HG03442 (cell line): Measurements from ENCODE around the gene RXRB.

Source experiments
- ATAC-seq: cut with Tn5 transposase; IDR thresholded peaks from one replicate; pipeline ENCODE4 v1.9.1; 2021; ENCODE audit warnings: mild to moderate bottlenecking, moderate library complexity; ENCODE audit not compliant: unreplicated experiment

RXRB gene

DNA sequence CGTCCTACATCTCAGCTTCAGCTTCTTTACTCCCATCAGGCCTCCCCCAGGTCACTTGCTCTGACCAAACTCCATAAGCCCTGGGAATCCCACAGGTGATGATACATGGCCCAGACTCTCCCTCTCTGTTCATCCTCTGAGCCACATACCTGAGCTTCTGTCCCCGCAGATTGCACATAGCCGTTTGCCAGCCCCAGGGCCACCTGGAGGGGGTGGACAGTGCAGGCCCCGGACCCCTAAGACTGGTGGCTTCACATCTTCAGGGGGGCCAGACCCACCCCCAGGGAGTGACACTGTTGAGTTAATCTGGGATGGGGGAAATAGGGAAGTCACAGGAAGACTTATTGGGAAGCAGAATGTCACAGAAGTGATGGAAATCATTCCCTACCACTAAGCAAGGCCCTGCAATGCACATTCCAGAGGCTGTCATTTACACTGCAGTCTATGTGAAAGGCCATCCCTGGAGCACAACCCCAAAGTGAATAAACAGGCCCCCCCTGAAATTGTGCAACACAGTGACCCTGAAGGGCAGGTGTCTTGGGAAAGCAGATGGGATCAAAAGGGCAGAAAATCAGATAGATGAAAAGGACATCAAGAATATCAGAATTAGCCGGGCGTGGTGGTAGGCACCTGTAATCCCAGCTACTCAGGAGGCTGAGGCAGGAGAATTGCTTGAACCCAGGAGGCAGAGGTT, 2.2 kb downstream of the RXRB start:
- ATAC-seq, result no peak

DNA sequence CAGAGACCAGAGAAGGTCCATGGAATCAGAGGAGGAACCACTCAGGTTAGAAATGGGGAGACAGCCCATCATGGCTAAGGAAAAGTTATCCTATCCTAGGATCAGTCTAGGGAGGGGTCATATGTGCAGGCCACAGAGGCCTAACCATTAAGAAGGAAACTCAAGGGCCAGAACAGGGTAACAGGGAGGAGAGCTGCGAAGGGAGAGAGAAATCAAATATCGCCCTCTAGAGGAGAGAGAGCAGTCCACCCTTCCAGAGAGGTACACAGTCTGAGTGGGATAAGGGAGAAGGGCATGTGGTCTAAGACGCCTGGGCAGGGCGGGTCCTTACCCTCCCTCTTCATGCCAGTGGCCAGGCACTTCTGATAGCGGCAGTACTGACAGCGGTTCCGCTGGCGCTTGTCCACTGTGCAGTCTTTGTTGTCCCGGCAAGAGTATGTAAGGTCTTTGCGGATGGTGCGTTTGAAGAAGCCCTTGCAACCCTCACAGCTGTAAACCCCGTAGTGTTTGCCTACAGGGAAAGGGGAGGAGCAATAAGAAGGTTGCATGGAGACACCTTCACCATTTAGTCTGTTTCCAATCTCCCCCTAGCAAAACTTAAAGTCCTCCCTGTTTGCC, 2.9 kb downstream of the RXRB start:
- no peak for ATAC-seq

- ATAC-seq, result no peak
Observed at GRCh38 chr6:33195304-33196165, 4.9 kb downstream of the RXRB start.

GRCh38 chr6:33194431-33194979, 6.0 kb downstream of the RXRB start:
- ATAC-seq, result no peak

DNA sequence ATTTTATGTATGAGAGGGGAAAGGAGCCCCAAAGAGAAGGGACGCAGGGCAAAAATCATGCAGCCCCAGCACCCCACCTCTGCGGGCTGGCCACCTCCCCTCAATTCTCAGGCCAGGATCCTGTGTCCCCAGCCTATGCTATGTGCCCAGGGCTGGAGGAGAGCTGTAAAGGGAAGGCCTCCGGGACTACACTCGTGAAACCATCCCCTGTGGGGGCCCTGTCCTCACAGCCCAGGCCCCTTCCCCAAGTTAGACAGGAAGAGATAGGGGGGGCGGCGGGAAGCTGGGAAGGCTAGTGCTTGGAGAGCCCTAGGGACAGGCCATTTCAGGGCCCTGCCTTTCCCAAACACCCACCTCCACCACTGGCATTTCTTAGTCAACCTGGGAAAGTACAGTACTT, 6.8 kb downstream of the RXRB start:
- ATAC-seq, result no peak

- no peak for ATAC-seq
Observed at GRCh38 chr6:33192671-33193602, 7.5 kb downstream of the RXRB start.

- no peak for ATAC-seq
Observed at GRCh38 chr6:33192105-33192646, 8.3 kb downstream of the RXRB start, which contains the start of gene COL11A2. TSS of gene COL11A2 (minus strand) at chr6:33192467. CDS start at chr6:33192240, 227 bp downstream.

GRCh38 chr6:33191383-33192104, 8.9 kb downstream of the RXRB start:
- no peak for ATAC-seq

DNA sequence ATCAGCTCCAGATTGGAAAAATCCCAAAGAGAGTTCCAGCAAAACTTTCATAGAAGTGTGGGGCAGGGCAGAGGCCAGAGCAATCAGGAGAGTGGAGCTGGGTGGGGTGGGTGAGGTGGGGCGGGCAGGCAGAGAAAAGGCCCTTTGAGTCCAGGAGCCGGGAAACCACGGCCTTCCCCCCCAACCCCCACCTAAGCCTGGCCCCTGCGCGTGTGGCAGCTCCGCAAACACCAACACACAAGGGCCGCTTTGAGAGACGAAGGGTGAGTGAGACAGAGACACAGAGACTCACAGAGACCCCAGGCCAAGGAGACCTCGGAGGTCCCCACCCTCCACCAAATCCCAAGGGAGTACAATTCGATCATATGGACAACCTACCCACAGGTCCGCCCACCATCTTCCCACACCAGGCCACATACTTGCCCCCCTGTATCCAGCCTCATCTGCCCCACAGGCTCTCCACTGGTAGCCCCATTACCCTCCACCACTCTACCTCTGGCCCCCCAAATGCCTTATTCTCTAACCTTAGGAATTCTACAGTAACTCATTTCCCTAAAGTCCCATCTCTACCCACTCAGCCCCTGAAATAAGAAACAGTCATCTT, 9.9 kb downstream of the RXRB start:
- ATAC-seq, result no peak

GRCh38 chr6:33189625-33190448, 10.6 kb downstream of the RXRB start:
- ATAC-seq, result no peak

GRCh38 chr6:33189164-33189563, 11.3 kb downstream of the RXRB start:
- ATAC-seq, result no peak

GRCh38 chr6:33187809-33188208, 12.7 kb downstream of the RXRB start:
- no peak for ATAC-seq

- ATAC-seq, result no peak
Observed at GRCh38 chr6:33185654-33186187, 14.7 kb downstream of the RXRB start.

GRCh38 chr6:33185190-33185589, 15.3 kb downstream of the RXRB start:
- no peak for ATAC-seq

GRCh38 chr6:33183071-33183683, 17.3 kb downstream of the RXRB start:
- no peak for ATAC-seq

GRCh38 chr6:33181141-33181540, 19.3 kb downstream of the RXRB start:
- no peak for ATAC-seq

GRCh38 chr6:33178755-33179475, 21.6 kb downstream of the RXRB start:
- no peak for ATAC-seq
